H1 (cell line): ENCODE data around the gene OTX2. TPM values are rescaled to one million over a fixed set of nuclear protein-coding genes. Genes with fewer than 3 reads are reported as not detected.

Experiments
- CTCF ChIA-PET: fragments of 300-600 bp; sonication (Branson Sonifier 250); formaldehyde crosslinking; loops from one replicate; lab custom pipeline; 2021; ENCODE audit not compliant: partially characterized antibody; lab: Charles Lee
- POLR2A ChIA-PET: fragments of 300-600 bp; sonication (Branson Sonifier 250); formaldehyde crosslinking; loops from one replicate; lab custom pipeline; 2021; ENCODE audit warnings: inconsistent platforms; ENCODE audit not compliant: partially characterized antibody; lab: Charles Lee
- DNase-seq, 2 experiments: peaks; one replicate each; pipeline versions ENCODE4 v3.0.0 to v3.0.0-alpha.2; 2010 to 2022; ENCODE audit warnings: low spot score in 2 of 2, low read depth in 1 of 2, mixed read lengths in 1 of 2
- FAIRE-seq: peaks from 2 replicates; lab custom pipeline; 2011; peaks lifted over from hg19 to GRCh38; lab: Jason Lieb, UNC
- H2AFZ ChIP-seq: 2 replicates; pipeline ENCODE4 v1.8.1; 2012; ENCODE audit warnings: low read length, inconsistent platforms
- H2AK5ac ChIP-seq: 2 replicates; pipeline ENCODE4 v1.6.1; 2013; ENCODE audit warnings: low read depth, low read length
- H2BK120ac ChIP-seq: replicated peaks from 2 replicates; pipeline ENCODE3; 2013; ENCODE audit warnings: low read depth, low read length, inconsistent platforms
- H2BK12ac ChIP-seq: 2 replicates; pipeline ENCODE4 v1.6.1; 2013; ENCODE audit warnings: low read depth, low read length
- H2BK15ac ChIP-seq: 2 replicates; pipeline ENCODE4 v1.6.1; 2013; ENCODE audit warnings: low read length
- H2BK20ac ChIP-seq: 2 replicates; pipeline ENCODE4 v1.6.1; 2013; ENCODE audit warnings: low read length
- H2BK5ac ChIP-seq: 2 replicates; pipeline ENCODE4 v1.6.1; 2013; ENCODE audit warnings: low read depth, low read length
- H3K14ac ChIP-seq: 2 replicates; pipeline ENCODE4 v1.6.1; 2013; ENCODE audit warnings: inconsistent platforms; ENCODE audit not compliant: insufficient read length
- H3K18ac ChIP-seq: 2 replicates; pipeline ENCODE4 v1.6.1; 2013; ENCODE audit warnings: low read length; ENCODE audit errors: extremely low read depth
- H3K23ac ChIP-seq: 2 replicates; pipeline ENCODE4 v1.6.1; 2013; ENCODE audit warnings: inconsistent platforms; ENCODE audit not compliant: insufficient read length
- H3K23me2 ChIP-seq: 2 replicates; pipeline ENCODE4 v1.6.1; 2013; ENCODE audit warnings: low read depth, low read length
- H3K27ac ChIP-seq: 2 replicates; pipeline ENCODE4 v1.6.1; 2011; ENCODE audit warnings: low read depth, low read length, inconsistent platforms
- H3K27me3 ChIP-seq, 4 experiments: replicated peaks in 1 of 4; 1 replicate in 1 of 4; 2 replicates in 3 of 4; pipeline versions ENCODE4 v1.6.1 to v1.8.1; 2011 to 2013; ENCODE audit warnings: low read length in 3 of 4, mild to moderate bottlenecking in 3 of 4, inconsistent platforms in 2 of 4, mixed read lengths in 2 of 4, moderate library complexity in 1 of 4; ENCODE audit not compliant: control insufficient read depth in 3 of 4, insufficient read depth in 3 of 4; ENCODE audit errors: extremely low read depth in 1 of 4
- H3K36me3 ChIP-seq, 4 experiments: 2 replicates each; pipeline versions ENCODE4 v1.6.1 to v1.8.1; 2011 to 2013; ENCODE audit warnings: mild to moderate bottlenecking in 4 of 4, low read length in 3 of 4, moderate library complexity in 2 of 4, control low read depth in 1 of 4, inconsistent platforms in 1 of 4; ENCODE audit not compliant: insufficient read depth in 4 of 4, control insufficient read depth in 2 of 4
- H3K4ac ChIP-seq: replicated peaks from 2 replicates; pipeline ENCODE3; 2013; ENCODE audit warnings: low read length, low read depth, mixed read lengths, inconsistent platforms; ENCODE audit not compliant: insufficient read length
- H3K4me1 ChIP-seq, 4 experiments: replicated peaks in 1 of 4; 1 replicate in 1 of 4; 2 replicates in 3 of 4; pipeline versions ENCODE4 v1.6.1 to v1.8.1; 2011 to 2013; ENCODE audit warnings: low read length in 3 of 4, inconsistent platforms in 2 of 4, mixed read lengths in 1 of 4; ENCODE audit not compliant: insufficient read depth in 4 of 4, control insufficient read depth in 3 of 4
- H3K4me2 ChIP-seq, 2 experiments: 2 replicates each; pipeline versions ENCODE4 v1.6.1 to v1.8.1; 2011 to 2013; ENCODE audit warnings: low read depth in 2 of 2, low read length in 2 of 2, control low read depth in 1 of 2, inconsistent platforms in 1 of 2, mild to moderate bottlenecking in 1 of 2; ENCODE audit not compliant: insufficient read depth in 1 of 2
- H3K4me3 ChIP-seq, 4 experiments: fragments of 200-600, 300-600 bp in 1 of 4; sonication (generic), shearing (Covaris generic), sonication (Bioruptor Twin) in 1 of 4; 2 replicates each; pipeline versions ENCODE4 v1.5.1 to v1.8.1; 2011 to 2016; ENCODE audit warnings: low read length in 4 of 4, low read depth in 3 of 4, control low read depth in 2 of 4, inconsistent platforms in 2 of 4, mild to moderate bottlenecking in 2 of 4, mixed read lengths in 1 of 4, moderate library complexity in 1 of 4; ENCODE audit not compliant: insufficient read depth in 2 of 4; ENCODE audit errors: extremely low read depth in 1 of 4
- H3K56ac ChIP-seq: replicated peaks from 2 replicates; pipeline ENCODE3; 2013; ENCODE audit warnings: low read depth, mild to moderate bottlenecking, mixed read lengths, low read length, inconsistent platforms; ENCODE audit not compliant: insufficient read length
- H3K79me1 ChIP-seq: 2 replicates; pipeline ENCODE4 v1.6.1; 2013; ENCODE audit warnings: low read depth, low read length, control low read depth
- H3K79me2 ChIP-seq, 2 experiments: 2 replicates each; pipeline versions ENCODE4 v1.6.1 to v1.8.1; 2012 to 2013; ENCODE audit warnings: low read length in 2 of 2, mild to moderate bottlenecking in 2 of 2, inconsistent platforms in 1 of 2; ENCODE audit not compliant: insufficient read depth in 2 of 2, control insufficient read depth in 1 of 2
- H3K9ac ChIP-seq, 4 experiments: replicated peaks in 1 of 4; 1 replicate in 1 of 4; 2 replicates in 3 of 4; pipeline versions ENCODE4 v1.6.1 to v1.8.1; 2011 to 2013; ENCODE audit warnings: low read depth in 3 of 4, low read length in 3 of 4, control low read depth in 2 of 4, mild to moderate bottlenecking in 2 of 4, moderate library complexity in 2 of 4, inconsistent platforms in 1 of 4; ENCODE audit errors: extremely low read depth in 1 of 4
- H3K9me3 ChIP-seq, 2 experiments: 2 replicates each; pipeline versions ENCODE4 v1.6.1 to v1.8.1; 2012 to 2013; ENCODE audit warnings: mild to moderate bottlenecking in 2 of 2, moderate library complexity in 2 of 2, control low read depth in 1 of 2, inconsistent platforms in 1 of 2, low read depth in 1 of 2, low read length in 1 of 2, mixed read lengths in 1 of 2; ENCODE audit not compliant: insufficient read depth in 2 of 2
- H4K20me1 ChIP-seq, 2 experiments: replicated peaks in 1 of 2; 2 replicates each; pipeline versions ENCODE3 to v1.8.1; 2011 to 2013; ENCODE audit warnings: inconsistent platforms in 2 of 2, low read length in 2 of 2, mild to moderate bottlenecking in 1 of 2; ENCODE audit not compliant: insufficient read depth in 2 of 2, control insufficient read depth in 1 of 2
- H4K5ac ChIP-seq: 2 replicates; pipeline ENCODE4 v1.6.1; 2013; ENCODE audit warnings: low read length, low read depth, mixed read lengths, inconsistent platforms; ENCODE audit not compliant: insufficient read length
- H4K8ac ChIP-seq: 2 replicates; pipeline ENCODE4 v1.8.0; 2013; ENCODE audit warnings: mild to moderate bottlenecking, moderate library complexity, low read length, inconsistent platforms; ENCODE audit not compliant: insufficient read depth; ENCODE audit errors: extremely low read depth
- H4K91ac ChIP-seq: replicated peaks from 2 replicates; pipeline ENCODE3; 2013; ENCODE audit warnings: low read length, mixed read lengths, inconsistent platforms; ENCODE audit not compliant: insufficient read length
- ASH2L ChIP-seq: fragments of 200-600, 300-600 bp; sonication (generic); IDR thresholded peaks from one replicate; pipeline ENCODE4 v1.7.1; 2017; ENCODE audit warnings: low read length
- BACH1 ChIP-seq: IDR thresholded peaks from 2 replicates; pipeline ENCODE4 v1.6.1; 2012; ENCODE audit warnings: low read length, improper control_type of control experiment
- EP300 ChIP-seq, 2 experiments: IDR thresholded peaks; 1 replicate in 1 of 2; 2 replicates in 1 of 2; pipeline ENCODE4 v1.6.1; 2011 to 2012; ENCODE audit warnings: low read depth in 2 of 2, low read length in 2 of 2, mild to moderate bottlenecking in 2 of 2, borderline replicate concordance in 1 of 2, inconsistent platforms in 1 of 2, moderate library complexity in 1 of 2
- JUND ChIP-seq: IDR thresholded peaks from 2 replicates; pipeline ENCODE4 v1.6.1; 2011; ENCODE audit warnings: mild to moderate bottlenecking, improper control_type of control experiment, low read length
- KDM4A ChIP-seq: IDR thresholded peaks from one replicate; pipeline ENCODE4 v1.7.1; 2012; ENCODE audit warnings: low read depth, mild to moderate bottlenecking, moderate library complexity, low read length, inconsistent platforms; ENCODE audit not compliant: severe bottlenecking
- POLR2A ChIP-seq, 2 experiments: IDR thresholded peaks; 1 replicate in 1 of 2; 2 replicates in 1 of 2; pipeline ENCODE4 v1.6.1; 2011; ENCODE audit warnings: low read depth in 2 of 2, low read length in 2 of 2, mild to moderate bottlenecking in 2 of 2; ENCODE audit errors: control extremely low read depth in 1 of 2
- POU5F1 ChIP-seq: IDR thresholded peaks from 2 replicates; pipeline ENCODE4 v1.6.1; 2011; ENCODE audit warnings: low read depth, mild to moderate bottlenecking, low read length, moderate library complexity
- SIN3A ChIP-seq, 2 experiments: IDR thresholded peaks in 1 of 2; conservative IDR thresholded peaks in 1 of 2; 2 replicates each; pipeline ENCODE4 v1.6.1; 2011 to 2012; ENCODE audit warnings: low read length in 2 of 2, improper control_type of control experiment in 1 of 2, low read depth in 1 of 2, mild to moderate bottlenecking in 1 of 2
- SRF ChIP-seq: IDR thresholded peaks from 2 replicates; pipeline ENCODE4 v1.6.1; 2011; ENCODE audit warnings: mild to moderate bottlenecking, low read depth, low read length, moderate library complexity
- TAF7 ChIP-seq: optimal IDR thresholded peaks from 2 replicates; pipeline ENCODE3; 2011; ENCODE audit warnings: low read depth, mild to moderate bottlenecking, inconsistent platforms, low read length, moderate library complexity, borderline replicate concordance
- YY1 ChIP-seq: IDR thresholded peaks from 2 replicates; pipeline ENCODE4 v1.6.1; 2011; ENCODE audit warnings: low read depth, mild to moderate bottlenecking, low read length
- WGBS, 2 experiments: shearing (Covaris generic) in 1 of 2; methylation state at CpG; one replicate each; pipeline versions ENCODE4 v1.1.6 to v1.1.7; 2013 to 2015; ENCODE audit warnings: low lambda C conversion rate in 2 of 2, mixed read lengths in 2 of 2, inconsistent platforms in 1 of 2, low coverage in 1 of 2, missing lambda C conversion rate in 1 of 2; ENCODE audit not compliant: insufficient replicate concordance in 2 of 2, insufficient coverage in 1 of 2, insufficient read length in 1 of 2; ENCODE audit errors: extremely low coverage in 1 of 2, missing lambda C conversion rate in 1 of 2; 5-methylcytosine and 5-hydroxymethylcytosine counted together
- polyA plus RNA-seq, 7 experiments: library from polyadenylated mRNA; depleted of rRNA in 3 of 7; stranded (reverse) in 5 of 7; unstranded in 2 of 7; fragments of >200 nt in 5 of 7; fragments of 200-250 nt in 2 of 7; gene quantifications; 1 replicate in 5 of 7; 2 replicates in 1 of 7; 4 replicates in 1 of 7; pipeline versions ENCODE4 v1.2.1 to v1.2.3, GENCODE V29; 2011 to 2013; ENCODE audit warnings: missing spikeins in 2 of 7, mixed read lengths in 2 of 7
- total RNA-seq: library from RNA; stranded (reverse); fragmentation: NEBNext Ultra II Directional; extraction: Animal tissue kit (Norgen Biotek cat#: 25700); gene quantifications from 2 replicates; pipeline ENCODE4 v1.2.1, GENCODE V29; 2021
- TF ChIP-seq, protein P1 (sequence below): IDR thresholded peaks from 2 replicates; pipeline ENCODE4 v1.6.1; 2012; ENCODE audit warnings: inconsistent platforms

Gene OTX2
- total and polyA plus RNA-seq, 2 of the 8 experiments (the other 6 are each of a cell fraction or from before 2014, with no cell fraction given): 33.9 to 155 TPM

DNA sequence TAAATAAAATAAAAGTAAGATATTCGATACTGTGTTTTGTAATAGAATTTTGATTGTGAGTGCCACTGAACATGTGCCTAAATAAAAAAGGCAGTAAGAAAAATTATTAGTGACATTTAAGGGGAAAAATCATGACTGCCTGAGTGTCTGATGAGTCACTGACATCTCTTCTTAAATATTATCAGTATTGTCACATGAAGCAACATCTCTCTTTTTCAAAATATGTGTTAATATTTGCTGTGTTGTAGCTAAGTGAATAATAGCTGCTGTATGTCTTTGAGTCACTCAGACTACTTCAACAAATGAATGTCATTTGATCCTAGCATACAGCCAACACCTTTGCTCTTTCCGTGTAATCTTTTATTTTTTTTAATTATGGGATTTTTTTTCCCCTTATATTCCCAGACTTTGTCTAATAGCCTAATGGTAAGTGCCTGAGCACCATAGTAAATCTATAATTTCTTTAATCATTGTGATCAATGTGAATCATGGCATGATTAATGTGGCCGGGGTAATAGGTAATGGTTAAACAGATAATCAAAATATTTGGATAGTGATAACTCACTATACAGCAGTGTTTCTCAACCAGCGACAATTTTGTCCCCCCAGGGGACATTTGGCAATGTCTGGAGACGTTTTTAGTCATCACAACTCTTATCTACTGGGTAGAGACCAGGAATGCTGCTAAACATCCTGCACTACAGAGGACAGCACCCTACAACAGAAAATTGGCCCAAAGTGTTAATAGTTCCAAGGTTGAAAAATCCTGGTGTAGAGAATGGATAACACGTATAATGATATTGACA is 11.7 kb upstream of the OTX2 start:
- H2BK120ac ChIP-seq: no peak overlapping the region
- FAIRE-seq (no peak), DNase-seq (no peak)
- H2BK15ac ChIP-seq: no peak overlapping the region
- no peak overlapping the region for H3K56ac ChIP-seq
- WGBS, 2 experiments: 80% methylated on average over 6 of the region's 6 CpGs; no CpG with 5 or more reads in 1 of the 2 experiments
- no peak overlapping the region for H2AFZ ChIP-seq
- H3K27me3 ChIP-seq: peaks cover 16 to 27% (median 22%) of the 10 kb centered on the region in 4 experiments
- no peak overlapping the region for H3K4me3 ChIP-seq
- no peak overlapping the region for H3K4ac ChIP-seq
- H3K9ac ChIP-seq: no peak overlapping the region
- peaks cover 3 to 11% (median 6%) of the 10 kb centered on the region in 4 experiments; a peak in 6 of 7 replicates for H3K4me1 ChIP-seq
- no peak overlapping the region for H2BK12ac ChIP-seq
- H3K14ac ChIP-seq: no peak overlapping the region
- H3K79me1 ChIP-seq: no peaks in the 10 kb centered on the region
- H3K18ac ChIP-seq: no peak overlapping the region
- H4K20me1 ChIP-seq: no peaks in the 10 kb centered on the region
- H3K9me3 ChIP-seq: no peaks in the 10 kb centered on the region
- no peak overlapping the region for H4K8ac ChIP-seq
- H4K91ac ChIP-seq: no peak overlapping the region
- H2AK5ac ChIP-seq: no peak overlapping the region
- H3K27ac ChIP-seq: no peak overlapping the region
- H4K5ac ChIP-seq: no peak overlapping the region
- ChIA-PET POLR2A (no interaction called here), CTCF (interaction anchor here (1.2 kb wide), 1 partner anchor 23 kb away, joined by 3 read pairs; no protein-coding TSS in a partner anchor)
- no peak overlapping the region for H3K23ac ChIP-seq
- H2BK20ac ChIP-seq: no peak overlapping the region
- no peak overlapping the region for H3K4me2 ChIP-seq
- H3K79me2 ChIP-seq: no peaks in the 10 kb centered on the region
- H2BK5ac ChIP-seq: no peak overlapping the region
- peaks cover 9% of the 10 kb centered on the region for H3K23me2 ChIP-seq
- H3K36me3 ChIP-seq: no peaks in the 10 kb centered on the region; a peak in 1 of 8 replicates
- TF ChIP-seq BACH1 (no peak), EP300 (IDR thresholded peaks at IDR 0.05; ENCODE audit: borderline replicate concordance in 1 of 2, low read depth in 2 of 2, low read length in 2 of 2) (no peak), POU5F1 (no peak), JUND (no peak), SRF (no peak), ASH2L (no peak), POLR2A (IDR thresholded peaks at IDR 0.05; ENCODE audit: control extremely low read depth in 1 of 2, low read depth in 2 of 2, low read length in 2 of 2) (no peak), KDM4A (no peak), TAF7 (no peak), YY1 (no peak), SIN3A (conservative IDR thresholded peaks at IDR 0.05 in 1 of 2, IDR thresholded peaks at IDR 0.05 in 1 of 2; ENCODE audit: low read depth in 1 of 2, low read length in 2 of 2) (no peak)
- TF ChIP-seq, protein P1, sequence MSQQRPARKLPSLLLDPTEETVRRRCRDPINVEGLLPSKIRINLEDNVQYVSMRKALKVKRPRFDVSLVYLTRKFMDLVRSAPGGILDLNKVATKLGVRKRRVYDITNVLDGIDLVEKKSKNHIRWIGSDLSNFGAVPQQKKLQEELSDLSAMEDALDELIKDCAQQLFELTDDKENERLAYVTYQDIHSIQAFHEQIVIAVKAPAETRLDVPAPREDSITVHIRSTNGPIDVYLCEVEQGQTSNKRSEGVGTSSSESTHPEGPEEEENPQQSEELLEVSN: no peak
